MM.1S (cell line): ENCODE measurements around the gene PRAMEF12.
"Not testable (repeated sequence)": the region's sequence is repeated elsewhere in the genome, so short reads cannot be mapped to it uniquely, and the experiment has no call there.

ENCODE experiments used
- DNase-seq: peaks from one replicate; pipeline ENCODE4 v3.0.0-alpha.2; 2015
- H2AFZ ChIP-seq: fragments of 300-600 bp; sonication (generic); 2 replicates; pipeline ENCODE4 v1.6.0; 2016; ENCODE audit warnings: antibody characterized with exemption, low read length
- H3F3A ChIP-seq: fragments of 300-600 bp; sonication (generic); 2 replicates; pipeline ENCODE4 v1.6.1; 2016; ENCODE audit warnings: mild to moderate bottlenecking, antibody characterized with exemption, low read length, moderate library complexity, mixed read lengths; ENCODE audit not compliant: insufficient read depth
- H3K27ac ChIP-seq: fragments of 300-600 bp; sonication (generic); 2 replicates; pipeline ENCODE4 v1.5.1; 2016; ENCODE audit warnings: mild to moderate bottlenecking, low read length
- H3K27me3 ChIP-seq: fragments of 300-600 bp; sonication (generic); replicated peaks from 2 replicates; pipeline ENCODE4 v1.6.0; 2016; ENCODE audit warnings: low read length; ENCODE audit not compliant: insufficient read depth
- H3K36me3 ChIP-seq: fragments of 300-600 bp; sonication (generic); replicated peaks from 2 replicates; pipeline ENCODE4 v1.6.1; 2016; ENCODE audit warnings: mild to moderate bottlenecking, low read length, mixed read lengths; ENCODE audit not compliant: insufficient read depth
- H3K4me1 ChIP-seq: fragments of 300-600 bp; sonication (generic); 2 replicates; pipeline ENCODE4 v1.6.1; 2016; ENCODE audit warnings: low read length, mixed read lengths
- H3K4me2 ChIP-seq: fragments of 300-600 bp; sonication (generic); 2 replicates; pipeline ENCODE4 v1.6.0; 2016; ENCODE audit warnings: low read depth, low read length
- H3K4me3 ChIP-seq: fragments of 300-600 bp; sonication (generic); 2 replicates; pipeline ENCODE4 v1.5.1; 2016; ENCODE audit warnings: low read length, mixed read lengths
- H3K79me2 ChIP-seq: fragments of 300-600 bp; sonication (generic); 2 replicates; pipeline ENCODE4 v1.6.1; 2016; ENCODE audit warnings: mixed run types, low read length, mixed read lengths
- H3K9ac ChIP-seq: fragments of 300-600 bp; sonication (generic); 2 replicates; pipeline ENCODE4 v1.6.1; 2016; ENCODE audit warnings: low read length, mixed read lengths
- H3K9me2 ChIP-seq: fragments of 300-600 bp; sonication (generic); replicated peaks from 2 replicates; pipeline ENCODE4 v1.6.1; 2016; ENCODE audit warnings: mild to moderate bottlenecking, low read length, mixed read lengths; ENCODE audit not compliant: insufficient read depth
- H3K9me3 ChIP-seq: fragments of 300-600 bp; sonication (generic); replicated peaks from 2 replicates; pipeline ENCODE4 v1.6.1; 2016; ENCODE audit warnings: mild to moderate bottlenecking, low read length, mixed read lengths; ENCODE audit not compliant: insufficient read depth
- H4K20me1 ChIP-seq: fragments of 300-600 bp; sonication (generic); 2 replicates; pipeline ENCODE4 v1.6.1; 2016; ENCODE audit warnings: mild to moderate bottlenecking, low read length, moderate library complexity, mixed read lengths; ENCODE audit not compliant: insufficient read depth
- EZH2 ChIP-seq: fragments of 300-600 bp; sonication (generic); optimal IDR thresholded peaks from 2 replicates; pipeline ENCODE3; 2017; ENCODE audit warnings: low read depth, mild to moderate bottlenecking, antibody characterized with exemption, low read length, mixed read lengths
- EZH2phosphoT487 ChIP-seq: fragments of 300-600 bp; sonication (generic); IDR thresholded peaks from 2 replicates; pipeline ENCODE4 v1.6.1; 2018; ENCODE audit warnings: antibody characterized with exemption, low read length
- TF ChIP-seq, protein P1 (sequence below): fragments of 300-600 bp; sonication (generic); IDR thresholded peaks from 2 replicates; pipeline ENCODE4 v1.5.1; 2016; ENCODE audit warnings: antibody characterized with exemption, low read length, mixed read lengths

The PRAMEF12 gene

DNA sequence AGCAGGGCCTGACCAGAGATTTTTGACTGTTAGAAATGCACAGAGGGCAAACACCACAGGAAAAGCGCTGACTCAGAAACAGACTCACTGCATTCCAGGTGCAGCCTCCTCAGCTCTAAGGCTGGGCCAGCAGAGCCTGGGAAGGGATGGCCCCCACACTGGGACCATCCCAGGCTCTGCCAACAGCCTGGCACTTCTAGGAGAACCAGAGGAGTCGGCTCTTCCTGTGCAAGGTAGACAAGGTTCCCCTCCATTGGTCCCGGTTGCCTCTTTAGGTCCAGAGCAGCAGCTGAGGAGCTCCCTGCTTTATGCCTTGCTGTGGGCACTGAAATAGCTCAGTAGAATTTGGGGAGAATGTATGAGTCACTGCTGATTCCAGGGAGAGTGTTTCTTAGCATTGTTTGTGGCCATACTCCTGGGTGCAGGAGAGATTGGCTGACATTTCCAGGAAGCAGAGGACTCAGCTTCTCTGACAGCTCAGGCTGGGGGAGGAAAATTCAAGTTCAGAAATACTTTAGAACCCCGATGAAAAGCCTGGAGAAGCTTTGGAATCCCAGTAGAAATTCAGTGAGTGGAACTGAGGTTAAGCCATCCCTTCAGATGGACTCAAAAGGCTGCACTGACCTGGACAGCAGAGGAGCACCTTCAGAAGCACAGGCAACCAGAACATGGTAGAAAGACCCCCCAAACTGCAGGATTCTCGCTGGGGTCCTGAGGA lies 37.3 kb downstream of the PRAMEF12 start:
- no peak overlapping the region for H3K4me2 ChIP-seq

DNA sequence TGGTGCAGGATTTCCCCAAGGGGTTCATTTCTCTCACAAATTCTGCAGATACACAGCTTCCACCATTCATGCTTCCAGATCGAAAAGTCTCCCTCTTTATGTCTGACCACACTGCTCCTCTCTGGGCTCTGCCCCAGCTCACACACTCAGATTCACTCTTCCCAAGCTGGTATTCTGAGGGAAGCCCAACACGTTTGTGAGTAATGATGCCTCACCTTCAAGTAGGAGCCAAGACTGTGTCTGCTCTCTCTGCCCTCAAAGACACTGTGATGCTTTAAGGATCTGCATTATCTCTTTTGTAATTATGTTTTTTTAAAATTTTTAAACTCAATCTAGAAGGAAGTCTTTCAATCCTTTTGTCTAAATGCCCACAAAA lies 37.9 kb downstream of the PRAMEF12 start:
- H3F3A ChIP-seq, result no peaks in the 10 kb centered on the region
- H2AFZ ChIP-seq, result no peak overlapping the region
- TF ChIP-seq, protein P1, sequence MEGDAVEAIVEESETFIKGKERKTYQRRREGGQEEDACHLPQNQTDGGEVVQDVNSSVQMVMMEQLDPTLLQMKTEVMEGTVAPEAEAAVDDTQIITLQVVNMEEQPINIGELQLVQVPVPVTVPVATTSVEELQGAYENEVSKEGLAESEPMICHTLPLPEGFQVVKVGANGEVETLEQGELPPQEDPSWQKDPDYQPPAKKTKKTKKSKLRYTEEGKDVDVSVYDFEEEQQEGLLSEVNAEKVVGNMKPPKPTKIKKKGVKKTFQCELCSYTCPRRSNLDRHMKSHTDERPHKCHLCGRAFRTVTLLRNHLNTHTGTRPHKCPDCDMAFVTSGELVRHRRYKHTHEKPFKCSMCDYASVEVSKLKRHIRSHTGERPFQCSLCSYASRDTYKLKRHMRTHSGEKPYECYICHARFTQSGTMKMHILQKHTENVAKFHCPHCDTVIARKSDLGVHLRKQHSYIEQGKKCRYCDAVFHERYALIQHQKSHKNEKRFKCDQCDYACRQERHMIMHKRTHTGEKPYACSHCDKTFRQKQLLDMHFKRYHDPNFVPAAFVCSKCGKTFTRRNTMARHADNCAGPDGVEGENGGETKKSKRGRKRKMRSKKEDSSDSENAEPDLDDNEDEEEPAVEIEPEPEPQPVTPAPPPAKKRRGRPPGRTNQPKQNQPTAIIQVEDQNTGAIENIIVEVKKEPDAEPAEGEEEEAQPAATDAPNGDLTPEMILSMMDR, result no peak
- TF ChIP-seq EZH2phosphoT487 (no peak), EZH2 (no peak)
- H4K20me1 ChIP-seq, result no peaks in the 10 kb centered on the region
- H3K4me1 ChIP-seq, result no peaks in the 10 kb centered on the region
- no peak overlapping the region for H3K4me2 ChIP-seq
- H3K9me2 ChIP-seq, result no peaks in the 10 kb centered on the region
- no peaks in the 10 kb centered on the region for H3K79me2 ChIP-seq
- H3K4me3 ChIP-seq, result no peak overlapping the region
- no peaks in the 10 kb centered on the region for H3K27me3 ChIP-seq
- no peak for DNase-seq
- H3K9me3 ChIP-seq, result no peaks in the 10 kb centered on the region
- H3K9ac ChIP-seq, result no peak overlapping the region
- no peak overlapping the region for H3K27ac ChIP-seq
- no peaks in the 10 kb centered on the region for H3K36me3 ChIP-seq

More for the DNA sequence above, 37.3 kb downstream of the PRAMEF12 start:
- Histone ChIP-seq H4K20me1 (no peaks in the 10 kb centered on the region), H3K4me1 (no peaks in the 10 kb centered on the region), H3K9ac (no peak overlapping the region), H3K27ac (no peak overlapping the region), H3K9me3 (no peaks in the 10 kb centered on the region), H3K36me3 (no peaks in the 10 kb centered on the region), H3K9me2 (no peaks in the 10 kb centered on the region), H3F3A (no peaks in the 10 kb centered on the region), H3K79me2 (no peaks in the 10 kb centered on the region), H3K4me3 (no peak overlapping the region), H3K27me3 (no peaks in the 10 kb centered on the region), H2AFZ (no peak overlapping the region)
- DNase-seq, result no peak
- TF ChIP-seq, protein P1, result no peak
- TF ChIP-seq EZH2phosphoT487 (no peak), EZH2 (no peak)

DNA sequence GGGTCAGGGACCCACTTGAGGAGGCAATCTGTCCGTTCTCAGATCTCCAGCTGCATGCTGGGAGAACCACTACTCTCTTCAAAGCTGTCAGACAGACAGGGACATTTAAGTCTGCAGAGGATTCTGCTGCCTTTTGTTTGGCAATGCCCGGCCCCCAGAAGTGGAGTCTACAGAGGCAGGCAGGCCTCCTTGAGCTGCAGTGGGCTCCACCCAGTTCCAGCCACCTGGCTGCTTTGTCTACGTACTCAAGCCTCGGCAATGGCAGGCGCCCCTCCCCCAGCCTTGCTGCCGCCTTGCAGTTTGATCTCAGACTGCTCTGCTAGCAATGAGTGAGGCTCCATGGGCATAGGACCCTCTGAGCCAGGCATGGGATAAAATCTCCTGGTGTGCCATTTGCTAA lies 45.5 kb downstream of the PRAMEF12 start:
- H2AFZ ChIP-seq, result not testable (repeated sequence)

More for the DNA sequence above, 45.5 kb downstream of the PRAMEF12 start:
- not testable (repeated sequence) for H3K4me2 ChIP-seq, H3F3A ChIP-seq, H3K36me3 ChIP-seq, H4K20me1 ChIP-seq, H3K27ac ChIP-seq, DNase-seq, H3K9me3 ChIP-seq, H3K4me1 ChIP-seq, H3K27me3 ChIP-seq, H3K9me2 ChIP-seq, H3K79me2 ChIP-seq, H3K9ac ChIP-seq, H3K4me3 ChIP-seq
